Measurements from ENCODE around the gene CCDC186.

Gene CCDC186

DNA sequence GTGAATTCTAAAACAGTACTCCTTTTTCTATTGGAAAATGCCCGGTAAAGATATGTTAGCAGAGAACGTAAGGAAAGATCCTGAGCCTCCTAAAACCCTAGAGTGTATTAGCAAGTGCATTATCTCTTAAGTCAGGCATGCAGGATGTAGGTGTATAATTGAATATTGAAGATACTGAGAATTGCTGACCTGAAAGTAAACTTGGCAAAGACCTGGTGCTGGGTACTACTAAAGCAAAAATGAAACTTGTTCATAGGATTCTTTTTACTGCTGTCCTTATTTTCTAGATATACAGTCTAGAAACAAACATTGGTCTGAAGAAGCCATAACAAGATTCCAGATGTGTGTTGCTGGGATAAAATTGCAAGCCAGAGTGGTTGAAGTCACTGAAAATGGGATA, 46.3 kb upstream of the CCDC186 start:
- H3K4me1 ChIP-seq (ENCODE audit: low read length), result peaks cover 10% of the 10 kb centered on the region
- no peaks in the 10 kb centered on the region for H4K20me1 ChIP-seq (ENCODE audit: insufficient read depth, low read length)
- no peaks in the 10 kb centered on the region for H3K9me2 ChIP-seq (replicated peaks; ENCODE audit: insufficient read depth, low read length)
- H3K9me3 ChIP-seq (replicated peaks; ENCODE audit: insufficient read depth, low read length), result no peaks in the 10 kb centered on the region
- H2AFZ ChIP-seq (ENCODE audit: low read length), result peak overlapping the region; percentile 77; the same call in 1 of the 2 replicates
- H3K27ac ChIP-seq (ENCODE audit: low read length), result peak overlapping the region; percentile 13; the same call in 1 of the 2 replicates
- peak overlapping the region; percentile 28; the same call in 1 of the 2 replicates for H3K4me3 ChIP-seq (ENCODE audit: low read length)
- peaks cover 9% of the 10 kb centered on the region for H3F3A ChIP-seq (ENCODE audit: insufficient read depth, low read length)
- H3K79me2 ChIP-seq (ENCODE audit: low read length), result no peaks in the 10 kb centered on the region
- no peak overlapping the region for H3K9ac ChIP-seq (ENCODE audit: low read length)
- no peaks in the 10 kb centered on the region for H3K27me3 ChIP-seq (replicated peaks; ENCODE audit: insufficient read depth, low read length)
- peak; percentile 82 for DNase-seq
- H3K4me2 ChIP-seq (ENCODE audit: low read depth, low read length), result peak overlapping the region; percentile 64
- H3K36me3 ChIP-seq (replicated peaks; ENCODE audit: insufficient read depth, low read length), result no peaks in the 10 kb centered on the region
- no peak for TF ChIP-seq EZH2 (optimal IDR thresholded peaks at IDR 0.05; ENCODE audit: low read depth, low read length)
- no peak for TF ChIP-seq EZH2phosphoT487 (IDR thresholded peaks at IDR 0.05; ENCODE audit: low read length)
- TF ChIP-seq, protein P1, sequence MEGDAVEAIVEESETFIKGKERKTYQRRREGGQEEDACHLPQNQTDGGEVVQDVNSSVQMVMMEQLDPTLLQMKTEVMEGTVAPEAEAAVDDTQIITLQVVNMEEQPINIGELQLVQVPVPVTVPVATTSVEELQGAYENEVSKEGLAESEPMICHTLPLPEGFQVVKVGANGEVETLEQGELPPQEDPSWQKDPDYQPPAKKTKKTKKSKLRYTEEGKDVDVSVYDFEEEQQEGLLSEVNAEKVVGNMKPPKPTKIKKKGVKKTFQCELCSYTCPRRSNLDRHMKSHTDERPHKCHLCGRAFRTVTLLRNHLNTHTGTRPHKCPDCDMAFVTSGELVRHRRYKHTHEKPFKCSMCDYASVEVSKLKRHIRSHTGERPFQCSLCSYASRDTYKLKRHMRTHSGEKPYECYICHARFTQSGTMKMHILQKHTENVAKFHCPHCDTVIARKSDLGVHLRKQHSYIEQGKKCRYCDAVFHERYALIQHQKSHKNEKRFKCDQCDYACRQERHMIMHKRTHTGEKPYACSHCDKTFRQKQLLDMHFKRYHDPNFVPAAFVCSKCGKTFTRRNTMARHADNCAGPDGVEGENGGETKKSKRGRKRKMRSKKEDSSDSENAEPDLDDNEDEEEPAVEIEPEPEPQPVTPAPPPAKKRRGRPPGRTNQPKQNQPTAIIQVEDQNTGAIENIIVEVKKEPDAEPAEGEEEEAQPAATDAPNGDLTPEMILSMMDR (IDR thresholded peaks at IDR 0.05; ENCODE audit: low read length), result no peak

DNA sequence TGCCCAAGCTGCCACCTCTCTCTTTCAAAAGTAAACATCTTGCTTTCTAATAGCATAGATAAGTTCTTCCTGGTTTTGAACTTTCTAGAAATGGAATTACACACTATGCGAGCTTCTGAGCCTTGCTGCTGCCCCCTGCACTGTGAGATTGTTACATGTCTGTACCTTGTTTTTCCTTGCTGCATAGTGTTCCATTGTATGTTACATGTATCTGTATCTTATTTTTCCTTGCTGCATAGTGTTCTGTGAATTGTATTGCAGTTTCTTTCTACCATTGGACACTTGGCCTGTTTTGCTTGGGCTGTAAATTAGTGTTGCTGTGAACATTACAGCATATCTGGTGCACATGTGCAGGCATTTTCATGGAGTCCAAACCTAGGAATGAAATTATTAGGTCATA, 41.0 kb upstream of the CCDC186 start:
- Histone ChIP-seq H3K27me3 (replicated peaks; ENCODE audit: insufficient read depth, low read length) (no peaks in the 10 kb centered on the region), H4K20me1 (ENCODE audit: insufficient read depth, low read length) (no peaks in the 10 kb centered on the region), H3K27ac (ENCODE audit: low read length) (no peak overlapping the region), H3K9me3 (replicated peaks; ENCODE audit: insufficient read depth, low read length) (no peaks in the 10 kb centered on the region), H3K4me2 (ENCODE audit: low read depth, low read length) (no peak overlapping the region), H3K4me1 (ENCODE audit: low read length) (peaks cover 3% of the 10 kb centered on the region), H3K4me3 (ENCODE audit: low read length) (no peak overlapping the region), H2AFZ (ENCODE audit: low read length) (no peak overlapping the region), H3K9me2 (replicated peaks; ENCODE audit: insufficient read depth, low read length) (no peaks in the 10 kb centered on the region), H3K36me3 (replicated peaks; ENCODE audit: insufficient read depth, low read length) (no peaks in the 10 kb centered on the region), H3F3A (ENCODE audit: insufficient read depth, low read length) (peaks cover 3% of the 10 kb centered on the region; the same call in 1 of the 2 replicates), H3K79me2 (ENCODE audit: low read length) (no peaks in the 10 kb centered on the region), H3K9ac (ENCODE audit: low read length) (no peak overlapping the region)
- DNase-seq, result no peak
- no peak for TF ChIP-seq EZH2 (optimal IDR thresholded peaks at IDR 0.05; ENCODE audit: low read depth, low read length)
- no peak for TF ChIP-seq EZH2phosphoT487 (IDR thresholded peaks at IDR 0.05; ENCODE audit: low read length)
- TF ChIP-seq, protein P1 (IDR thresholded peaks at IDR 0.05; ENCODE audit: low read length), result no peak

DNA sequence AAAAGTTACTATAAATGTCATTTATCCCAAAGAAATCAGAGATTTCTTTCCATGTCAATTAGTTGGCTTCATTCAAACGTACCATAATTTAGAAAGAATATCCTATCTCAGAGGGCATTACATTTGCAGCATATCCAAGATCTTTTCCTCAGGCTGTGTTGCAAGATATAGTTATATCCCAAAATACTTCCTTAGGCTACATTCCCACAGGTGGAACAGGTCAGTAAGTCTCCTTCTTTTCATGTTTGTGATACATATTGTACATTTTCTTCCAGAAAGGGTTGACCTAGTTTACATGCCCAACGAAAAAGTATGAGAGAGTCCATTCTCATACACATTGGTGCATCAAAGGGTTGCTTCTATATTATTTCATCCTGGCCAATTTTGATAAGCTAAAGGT, 38.1 kb upstream of the CCDC186 start:
- H3K36me3 ChIP-seq (replicated peaks; ENCODE audit: insufficient read depth, low read length), result no peaks in the 10 kb centered on the region
- no peak overlapping the region for H3K9ac ChIP-seq (ENCODE audit: low read length)
- no peak overlapping the region for H3K4me3 ChIP-seq (ENCODE audit: low read length)
- no peaks in the 10 kb centered on the region for H3K79me2 ChIP-seq (ENCODE audit: low read length)
- H3K27ac ChIP-seq (ENCODE audit: low read length), result no peak overlapping the region
- no peaks in the 10 kb centered on the region for H3K9me3 ChIP-seq (replicated peaks; ENCODE audit: insufficient read depth, low read length)
- TF ChIP-seq, protein P1 (IDR thresholded peaks at IDR 0.05; ENCODE audit: low read length), result no peak
- no peak for TF ChIP-seq EZH2 (optimal IDR thresholded peaks at IDR 0.05; ENCODE audit: low read depth, low read length)
- TF ChIP-seq EZH2phosphoT487 (IDR thresholded peaks at IDR 0.05; ENCODE audit: low read length), result no peak
- no peaks in the 10 kb centered on the region for H4K20me1 ChIP-seq (ENCODE audit: insufficient read depth, low read length)
- H3K4me2 ChIP-seq (ENCODE audit: low read depth, low read length), result no peak overlapping the region
- no peak overlapping the region for H2AFZ ChIP-seq (ENCODE audit: low read length)
- H3K27me3 ChIP-seq (replicated peaks; ENCODE audit: insufficient read depth, low read length), result no peaks in the 10 kb centered on the region
- H3K4me1 ChIP-seq (ENCODE audit: low read length), result no peaks in the 10 kb centered on the region
- no peaks in the 10 kb centered on the region for H3K9me2 ChIP-seq (replicated peaks; ENCODE audit: insufficient read depth, low read length)
- no peak for DNase-seq
- no peaks in the 10 kb centered on the region for H3F3A ChIP-seq (ENCODE audit: insufficient read depth, low read length)

Measured in MM.1S (cell line).